Spleen (tissue), 7 donors: Measurements from ENCODE around the gene XIRP2.

Experiments
- POLR2A ChIP-seq, 3 donors: fragments of 450-650 bp; IDR thresholded peaks; one replicate each; pipeline ENCODE4 v1.5.1; 2017; ENCODE audit warnings: antibody characterized with exemption in 3 of 3, mild to moderate bottlenecking in 1 of 3
- POLR2AphosphoS5 ChIP-seq, 3 donors: sonication (generic); formaldehyde crosslinking; IDR thresholded peaks; one replicate each; pipeline ENCODE4 v1.5.1; 2017; ENCODE audit warnings: antibody characterized with exemption in 3 of 3
- TF ChIP-seq, protein P1 (sequence below), 11 experiments: fragments of 200-600 bp in 7 of 11; fragments of 450-650 bp in 4 of 11; sonication (generic) in 4 of 11; IDR thresholded peaks in 8 of 11; conservative IDR thresholded peaks in 3 of 11; 1 replicate in 7 of 11; 2 replicates in 4 of 11; pipeline versions ENCODE4 v1.4.0 to v1.8.0; 2016 to 2021; ENCODE audit warnings: antibody characterized with exemption in 11 of 11, inconsistent platforms in 4 of 11, mild to moderate bottlenecking in 1 of 11
- donor health status: DM: no; HTN: no; CAD: no; lungs with moderate emphysema.
- donor health status: DM: no; HTN: no; CAD: no.
- donor health status: DM: no; HTN: no; CAD: no.

DNA sequence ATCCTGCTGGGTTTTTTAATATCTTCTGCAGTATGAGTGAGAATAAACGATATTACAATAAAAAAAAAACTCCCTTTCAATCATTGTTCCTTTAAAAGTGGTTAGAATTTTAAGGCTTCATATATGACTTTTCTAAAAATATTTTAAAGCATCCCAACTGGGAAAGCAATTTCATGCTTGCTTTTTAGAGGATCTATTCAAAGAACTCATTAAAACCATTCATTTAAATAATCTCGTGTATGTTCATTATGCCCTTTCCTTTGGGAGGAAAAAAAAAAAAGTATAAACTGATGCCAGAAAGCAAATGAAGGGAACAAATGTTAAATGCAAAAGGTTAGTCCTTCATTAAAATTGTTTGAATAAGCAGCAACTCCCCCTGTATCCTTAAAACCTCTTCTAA is 81.2 kb downstream of the XIRP2 start:
- TF ChIP-seq, protein P1, sequence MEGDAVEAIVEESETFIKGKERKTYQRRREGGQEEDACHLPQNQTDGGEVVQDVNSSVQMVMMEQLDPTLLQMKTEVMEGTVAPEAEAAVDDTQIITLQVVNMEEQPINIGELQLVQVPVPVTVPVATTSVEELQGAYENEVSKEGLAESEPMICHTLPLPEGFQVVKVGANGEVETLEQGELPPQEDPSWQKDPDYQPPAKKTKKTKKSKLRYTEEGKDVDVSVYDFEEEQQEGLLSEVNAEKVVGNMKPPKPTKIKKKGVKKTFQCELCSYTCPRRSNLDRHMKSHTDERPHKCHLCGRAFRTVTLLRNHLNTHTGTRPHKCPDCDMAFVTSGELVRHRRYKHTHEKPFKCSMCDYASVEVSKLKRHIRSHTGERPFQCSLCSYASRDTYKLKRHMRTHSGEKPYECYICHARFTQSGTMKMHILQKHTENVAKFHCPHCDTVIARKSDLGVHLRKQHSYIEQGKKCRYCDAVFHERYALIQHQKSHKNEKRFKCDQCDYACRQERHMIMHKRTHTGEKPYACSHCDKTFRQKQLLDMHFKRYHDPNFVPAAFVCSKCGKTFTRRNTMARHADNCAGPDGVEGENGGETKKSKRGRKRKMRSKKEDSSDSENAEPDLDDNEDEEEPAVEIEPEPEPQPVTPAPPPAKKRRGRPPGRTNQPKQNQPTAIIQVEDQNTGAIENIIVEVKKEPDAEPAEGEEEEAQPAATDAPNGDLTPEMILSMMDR (IDR thresholded peaks at IDR 0.05 in 8 of 11, conservative IDR thresholded peaks at IDR 0.05 in 3 of 11) = no peak
- TF ChIP-seq POLR2A (IDR thresholded peaks at IDR 0.05) (no peak), POLR2AphosphoS5 (IDR thresholded peaks at IDR 0.05) (no peak)
